Smooth muscle cell (in vitro differentiated cells): ENCODE data around the gene MBP. TPM values are rescaled to one million over a fixed set of nuclear protein-coding genes. Genes with fewer than 3 reads are reported as not detected.

Source experiments
- DNase-seq: peaks from one replicate; lab custom pipeline; 2025; ENCODE audit not compliant: unreplicated experiment; lab: John Stamatoyannopoulos, UW
- H2AFZ ChIP-seq: fragments of 200-600 bp; sonication (generic); 2 replicates; pipeline ENCODE4 v1.6.0; 2016; ENCODE audit warnings: antibody characterized with exemption, low read depth, mild to moderate bottlenecking
- H3F3A ChIP-seq: fragments of 200-600 bp; sonication (generic); 2 replicates; pipeline ENCODE4 v1.6.0; 2017; ENCODE audit warnings: antibody characterized with exemption, low read depth
- H3K27ac ChIP-seq: fragments of 200-600 bp; sonication (generic); 2 replicates; pipeline ENCODE4 v1.5.1; 2016; ENCODE audit warnings: low read depth, mild to moderate bottlenecking
- H3K27me3 ChIP-seq: fragments of 200-600 bp; sonication (generic); 2 replicates; pipeline ENCODE4 v1.6.1; 2016; ENCODE audit warnings: low read depth, mild to moderate bottlenecking
- H3K36me3 ChIP-seq: fragments of 200-600 bp; sonication (generic); 2 replicates; pipeline ENCODE4 v1.5.1; 2016; ENCODE audit warnings: low read depth
- H3K4me1 ChIP-seq: fragments of 200-600 bp; sonication (generic); 2 replicates; pipeline ENCODE4 v1.5.1; 2016; ENCODE audit warnings: low read depth
- H3K4me2 ChIP-seq: fragments of 200-600 bp; sonication (generic); 2 replicates; pipeline ENCODE4 v1.6.0; 2016; ENCODE audit warnings: mild to moderate bottlenecking
- H3K4me3 ChIP-seq: fragments of 200-600 bp; sonication (generic); 2 replicates; pipeline ENCODE4 v1.5.1; 2016; ENCODE audit warnings: mild to moderate bottlenecking
- H3K79me2 ChIP-seq: fragments of 200-600 bp; sonication (generic); 2 replicates; pipeline ENCODE4 v1.6.0; 2016; ENCODE audit warnings: low read depth, mild to moderate bottlenecking
- H3K9ac ChIP-seq: fragments of 200-600 bp; sonication (generic); 2 replicates; pipeline ENCODE4 v1.6.0; 2016; ENCODE audit warnings: low read depth
- H3K9me3 ChIP-seq: fragments of 200-600 bp; sonication (generic); replicated peaks from 2 replicates; pipeline ENCODE4 v1.5.1; 2016; ENCODE audit warnings: low read depth
- H4K20me1 ChIP-seq: fragments of 200-600 bp; sonication (generic); 2 replicates; pipeline ENCODE4 v1.6.0; 2016; ENCODE audit warnings: low read depth
- CTCF ChIP-seq: fragments of 200-600 bp; sonication (generic); IDR thresholded peaks from 2 replicates; pipeline ENCODE4 v1.5.1; 2017; ENCODE audit warnings: borderline replicate concordance, mild to moderate bottlenecking, antibody characterized with exemption; ENCODE audit not compliant: insufficient read depth, poor library complexity, severe bottlenecking
- WGBS: methylation state at CpG from one replicate; pipeline ENCODE4 v1.1.7; 2016; ENCODE audit warnings: low lambda C conversion rate; 5-methylcytosine and 5-hydroxymethylcytosine counted together
- polyA plus RNA-seq: library from polyadenylated mRNA; unstranded; fragments of >200 nt; fragmentation: Nextera tagmentation; extraction: Ambion mirVana; gene quantifications from 2 replicates; pipeline ENCODE4 v1.2.1, GENCODE V29; 2016
- total RNA-seq: library from RNA; depleted of rRNA; stranded (reverse); fragments of >200 nt; gene quantifications from 2 replicates; pipeline ENCODE4 v1.2.3, GENCODE V29; 2014

The MBP gene
- total and polyA plus RNA-seq, 2 experiments from 2014 or later = 1.4 to 5.1 TPM

- no peaks in the 10 kb centered on the region for H4K20me1 ChIP-seq
- no peak overlapping the region for H3K4me2 ChIP-seq
- 93% methylated on average over 12 of the region's 12 CpGs for WGBS
- TF ChIP-seq CTCF = no peak
- peaks cover under 1% of the 10 kb centered on the region for H3K4me1 ChIP-seq
- no peaks in the 10 kb centered on the region for H3F3A ChIP-seq
- H3K79me2 ChIP-seq = no peaks in the 10 kb centered on the region
- no peaks in the 10 kb centered on the region for H3K9me3 ChIP-seq
- no peaks in the 10 kb centered on the region for H3K27me3 ChIP-seq
- no peak overlapping the region for H2AFZ ChIP-seq
- H3K36me3 ChIP-seq = no peaks in the 10 kb centered on the region
- H3K9ac ChIP-seq = no peak overlapping the region
- H3K4me3 ChIP-seq = no peak overlapping the region
- no peak for DNase-seq
- H3K27ac ChIP-seq = no peak overlapping the region
Observed at GRCh38 chr18:77119101-77119850, 13.3 kb downstream of the MBP start.

GRCh38 chr18:77118256-77119090 lies 14.1 kb downstream of the MBP start:
- no peak for TF ChIP-seq CTCF
- H3K79me2 ChIP-seq = no peaks in the 10 kb centered on the region
- H2AFZ ChIP-seq = no peak overlapping the region
- no peaks in the 10 kb centered on the region for H3K36me3 ChIP-seq
- no peak overlapping the region for H3K4me2 ChIP-seq
- H3K4me3 ChIP-seq = no peak overlapping the region
- peaks cover 4% of the 10 kb centered on the region for H3K4me1 ChIP-seq
- no peaks in the 10 kb centered on the region for H3K27me3 ChIP-seq
- H3K27ac ChIP-seq = no peak overlapping the region
- no peaks in the 10 kb centered on the region for H3K9me3 ChIP-seq
- H3F3A ChIP-seq = peaks cover 3% of the 10 kb centered on the region
- 93% methylated on average over 9 of the region's 12 CpGs for WGBS
- DNase-seq = no peak
- no peaks in the 10 kb centered on the region for H4K20me1 ChIP-seq
- H3K9ac ChIP-seq = no peak overlapping the region

GRCh38 chr18:77116201-77117080 lies 16.1 kb downstream of the MBP start:
- 96% methylated on average over 17 of the region's 18 CpGs for WGBS
- no peaks in the 10 kb centered on the region for H3K79me2 ChIP-seq
- H4K20me1 ChIP-seq = no peaks in the 10 kb centered on the region
- no peaks in the 10 kb centered on the region for H3K27me3 ChIP-seq
- no peak overlapping the region for H3K4me3 ChIP-seq
- no peaks in the 10 kb centered on the region for H3K36me3 ChIP-seq
- no peak overlapping the region for H2AFZ ChIP-seq
- no peak overlapping the region for H3K4me2 ChIP-seq
- peaks cover 4% of the 10 kb centered on the region for H3K4me1 ChIP-seq
- DNase-seq = no peak
- no peak for TF ChIP-seq CTCF
- no peak overlapping the region for H3K27ac ChIP-seq
- no peaks in the 10 kb centered on the region for H3K9me3 ChIP-seq
- no peak overlapping the region for H3K9ac ChIP-seq
- H3F3A ChIP-seq = peaks cover 3% of the 10 kb centered on the region
